ENCODE results near the gene PIK3R5. TPM values are rescaled to one million over a fixed set of nuclear protein-coding genes. Genes with fewer than 3 reads are reported as not detected.

PIK3R5 gene
- total RNA-seq, 2 donors from 2014 or later: 30.7 to 42.9 TPM

- ATAC-seq (ENCODE audit: insufficient number of reproducible peaks, low FRiP score, low read depth): no peak
- TF ChIP-seq CTCF (IDR thresholded peaks at IDR 0.05): no peak
- H3K9me3 ChIP-seq: no peaks in the 10 kb centered on the region
- DNase-seq (ENCODE audit: low spot score): no peak
- H3K4me1 ChIP-seq (ENCODE audit: control insufficient read depth in 1 of 2, low read depth in 2 of 2): no peaks in the 10 kb centered on the region
- H3K4me3 ChIP-seq: no peak overlapping the region
- H3K27ac ChIP-seq: no peak overlapping the region
- no peaks in the 10 kb centered on the region for H3K36me3 ChIP-seq
- H3K27me3 ChIP-seq (replicated peaks; ENCODE audit: insufficient read depth): no peaks in the 10 kb centered on the region
Measured at GRCh38 chr17:8884336-8884990, 81.0 kb downstream of the PIK3R5 start.

GRCh38 chr17:8883353-8883752, 82.2 kb downstream of the PIK3R5 start:
- H3K4me1 ChIP-seq (ENCODE audit: control insufficient read depth in 1 of 2, low read depth in 2 of 2): no peaks in the 10 kb centered on the region
- ATAC-seq (ENCODE audit: insufficient number of reproducible peaks, low FRiP score, low read depth): no peak

GRCh38 chr17:8881606-8882005, 83.9 kb downstream of the PIK3R5 start:
- Histone ChIP-seq H3K4me1 (ENCODE audit: control insufficient read depth in 1 of 2, low read depth in 2 of 2) (no peaks in the 10 kb centered on the region), H3K36me3 (no peaks in the 10 kb centered on the region), H3K4me3 (no peak overlapping the region), H3K9me3 (no peaks in the 10 kb centered on the region), H3K27ac (no peak overlapping the region), H3K27me3 (replicated peaks; ENCODE audit: insufficient read depth) (no peaks in the 10 kb centered on the region)
- TF ChIP-seq CTCF (IDR thresholded peaks at IDR 0.05): no peak
- ATAC-seq (ENCODE audit: insufficient number of reproducible peaks, low FRiP score, low read depth): no peak
- no peak for DNase-seq (ENCODE audit: low spot score)

More at GRCh38 chr17:8883353-8883752, 82.2 kb downstream of the PIK3R5 start:
- no peaks in the 10 kb centered on the region for H3K27me3 ChIP-seq (replicated peaks; ENCODE audit: insufficient read depth)
- H3K4me3 ChIP-seq: no peak overlapping the region
- no peaks in the 10 kb centered on the region for H3K36me3 ChIP-seq
- no peaks in the 10 kb centered on the region for H3K9me3 ChIP-seq
- no peak for TF ChIP-seq CTCF (IDR thresholded peaks at IDR 0.05)
- H3K27ac ChIP-seq: no peak overlapping the region
- no peak for DNase-seq (ENCODE audit: low spot score)

GRCh38 chr17:8880466-8880865, 85.0 kb downstream of the PIK3R5 start:
- Histone ChIP-seq H3K4me1 (ENCODE audit: control insufficient read depth in 1 of 2, low read depth in 2 of 2) (no peaks in the 10 kb centered on the region), H3K4me3 (no peak overlapping the region), H3K27ac (no peak overlapping the region), H3K9me3 (no peaks in the 10 kb centered on the region), H3K36me3 (no peaks in the 10 kb centered on the region), H3K27me3 (replicated peaks; ENCODE audit: insufficient read depth) (no peaks in the 10 kb centered on the region)
- no peak for ATAC-seq (ENCODE audit: insufficient number of reproducible peaks, low FRiP score, low read depth)
- no peak for DNase-seq (ENCODE audit: low spot score)
- TF ChIP-seq CTCF (IDR thresholded peaks at IDR 0.05): no peak

- ATAC-seq (ENCODE audit: insufficient number of reproducible peaks, low FRiP score, low read depth): no peak
Measured at GRCh38 chr17:8879410-8879809, 86.1 kb downstream of the PIK3R5 start.

More at GRCh38 chr17:8879410-8879809, 86.1 kb downstream of the PIK3R5 start:
- no peaks in the 10 kb centered on the region for H3K4me1 ChIP-seq (ENCODE audit: control insufficient read depth in 1 of 2, low read depth in 2 of 2)
- TF ChIP-seq CTCF (IDR thresholded peaks at IDR 0.05): no peak
- no peaks in the 10 kb centered on the region for H3K36me3 ChIP-seq
- DNase-seq (ENCODE audit: low spot score): no peak
- H3K4me3 ChIP-seq: no peak overlapping the region
- H3K9me3 ChIP-seq: no peaks in the 10 kb centered on the region
- no peak overlapping the region for H3K27ac ChIP-seq
- H3K27me3 ChIP-seq (replicated peaks; ENCODE audit: insufficient read depth): no peaks in the 10 kb centered on the region
